GM12878 (cell line): ENCODE data around the gene CCNC.

ENCODE experiments used
- ASH2L ChIP-seq: fragments of 300-600, 200-600 bp; sonication (generic); IDR thresholded peaks from 2 replicates; pipeline ENCODE4 v1.6.1; 2017; ENCODE audit warnings: low read depth, mild to moderate bottlenecking, borderline replicate concordance
- CHD2 ChIP-seq: IDR thresholded peaks from 2 replicates; pipeline ENCODE4 v1.6.1; 2011; ENCODE audit warnings: low read depth, low read length, improper control_type of control experiment, borderline replicate concordance
- EP300 ChIP-seq, 2 experiments: fragments of 150-350 bp in 1 of 2; IDR thresholded peaks; 2 replicates each; pipeline ENCODE4 v1.6.1; 2011 to 2012; ENCODE audit warnings: low read depth in 2 of 2, low read length in 2 of 2, borderline replicate concordance in 1 of 2, improper control_type of control experiment in 1 of 2, inconsistent platforms in 1 of 2; ENCODE audit not compliant: control insufficient read depth in 1 of 2
- GABPA ChIP-seq: IDR thresholded peaks from 2 replicates; pipeline ENCODE4 v1.6.1; 2014; ENCODE audit warnings: antibody characterized with exemption, low read depth, mild to moderate bottlenecking, inconsistent platforms
- POLR2A ChIP-seq: IDR thresholded peaks from 2 replicates; pipeline ENCODE4 v1.6.1; 2011; ENCODE audit warnings: low read depth, mild to moderate bottlenecking, low read length
- TCF12 ChIP-seq: IDR thresholded peaks from 2 replicates; pipeline ENCODE4 v1.6.1; 2011; ENCODE audit warnings: low read depth, mild to moderate bottlenecking, low read length
- ZNF274 ChIP-seq: IDR thresholded peaks from one replicate; pipeline ENCODE4 v1.8.0; 2011; ENCODE audit not compliant: insufficient read length, insufficient read depth
- TF ChIP-seq, protein P1 (sequence below), 3 experiments: IDR thresholded peaks in 2 of 3; conservative IDR thresholded peaks in 1 of 3; 2 replicates each; pipeline ENCODE4 v1.5.1; 2011; ENCODE audit warnings: low read depth in 3 of 3, low read length in 3 of 3, mild to moderate bottlenecking in 3 of 3, control low read depth in 2 of 3, moderate library complexity in 2 of 3, inconsistent platforms in 1 of 3, mixed read lengths in 1 of 3; ENCODE audit not compliant: control insufficient read depth in 2 of 3, insufficient read depth in 1 of 3; ENCODE audit errors: extremely low read depth in 1 of 3
- TF ChIP-seq, protein P2 (sequence below): fragments of 450-650 bp; formaldehyde crosslinking; IDR thresholded peaks from 2 replicates; pipeline ENCODE4 v1.4.0; 2022; ENCODE audit warnings: mild to moderate bottlenecking, moderate library complexity
- TF ChIP-seq, protein P3 (sequence below): fragments of 450-650 bp; IDR thresholded peaks from 2 replicates; pipeline ENCODE4 v1.6.1; 2017; ENCODE audit warnings: mild to moderate bottlenecking, moderate library complexity

DNA sequence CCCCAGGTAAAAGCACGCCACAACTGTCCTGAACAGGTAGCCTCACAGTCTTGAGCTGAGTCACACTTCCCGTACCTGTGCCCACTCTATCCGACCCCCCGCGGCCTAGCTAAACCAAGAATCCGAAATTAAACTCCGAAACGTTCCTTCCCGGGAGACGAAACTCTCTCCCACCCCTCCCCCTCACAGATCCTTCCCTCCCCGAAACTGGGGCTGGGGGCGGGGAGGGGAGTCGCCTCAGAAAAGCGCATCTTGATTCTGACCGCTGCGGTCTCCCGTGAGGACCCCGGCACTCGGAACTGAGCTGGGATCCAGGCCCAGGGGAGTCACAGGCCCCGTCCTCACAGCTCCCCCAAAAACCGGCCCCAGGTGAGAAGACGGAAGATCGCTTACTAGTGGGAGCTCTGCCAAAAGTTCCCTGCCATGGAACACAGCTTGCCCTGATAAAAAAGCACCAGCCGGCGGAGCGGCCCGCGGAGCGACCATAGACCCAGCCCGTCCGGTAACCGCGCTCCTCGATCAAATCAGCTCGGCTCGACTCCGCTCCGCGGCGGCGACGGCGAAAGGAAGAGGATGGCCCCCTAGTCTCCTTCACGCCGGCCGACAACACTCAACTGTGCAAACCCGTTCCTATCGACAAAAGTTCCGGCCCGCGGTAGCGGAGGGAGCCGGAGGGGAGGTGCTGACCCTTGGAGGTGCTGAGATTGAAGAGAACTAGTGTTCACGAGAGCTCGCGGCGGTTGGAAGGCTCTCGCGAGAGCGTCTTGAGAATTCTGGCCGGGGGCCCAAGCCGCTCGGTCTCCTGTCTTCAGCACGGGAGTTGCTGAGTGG lies at the start of gene CCNC:
- TF ChIP-seq POLR2A (peak; percentile 96), ASH2L (peak; percentile 64; the same call in 1 of the 2 replicates), CHD2 (peak; percentile 98), EP300 (IDR thresholded peaks at IDR 0.05; ENCODE audit: borderline replicate concordance in 1 of 2, control insufficient read depth in 1 of 2, low read depth in 2 of 2, low read length in 2 of 2) (no peak), GABPA (peak; percentile 97), ZNF274 (no peak), TCF12 (peak; percentile 66)
- TF ChIP-seq, protein P1, sequence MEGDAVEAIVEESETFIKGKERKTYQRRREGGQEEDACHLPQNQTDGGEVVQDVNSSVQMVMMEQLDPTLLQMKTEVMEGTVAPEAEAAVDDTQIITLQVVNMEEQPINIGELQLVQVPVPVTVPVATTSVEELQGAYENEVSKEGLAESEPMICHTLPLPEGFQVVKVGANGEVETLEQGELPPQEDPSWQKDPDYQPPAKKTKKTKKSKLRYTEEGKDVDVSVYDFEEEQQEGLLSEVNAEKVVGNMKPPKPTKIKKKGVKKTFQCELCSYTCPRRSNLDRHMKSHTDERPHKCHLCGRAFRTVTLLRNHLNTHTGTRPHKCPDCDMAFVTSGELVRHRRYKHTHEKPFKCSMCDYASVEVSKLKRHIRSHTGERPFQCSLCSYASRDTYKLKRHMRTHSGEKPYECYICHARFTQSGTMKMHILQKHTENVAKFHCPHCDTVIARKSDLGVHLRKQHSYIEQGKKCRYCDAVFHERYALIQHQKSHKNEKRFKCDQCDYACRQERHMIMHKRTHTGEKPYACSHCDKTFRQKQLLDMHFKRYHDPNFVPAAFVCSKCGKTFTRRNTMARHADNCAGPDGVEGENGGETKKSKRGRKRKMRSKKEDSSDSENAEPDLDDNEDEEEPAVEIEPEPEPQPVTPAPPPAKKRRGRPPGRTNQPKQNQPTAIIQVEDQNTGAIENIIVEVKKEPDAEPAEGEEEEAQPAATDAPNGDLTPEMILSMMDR (IDR thresholded peaks at IDR 0.05 in 2 of 3, conservative IDR thresholded peaks at IDR 0.05 in 1 of 3; ENCODE audit: control insufficient read depth in 2 of 3, extremely low read depth in 1 of 3, insufficient read depth in 1 of 3, low read depth in 3 of 3, low read length in 3 of 3), result no peak
- TF ChIP-seq, protein P2, sequence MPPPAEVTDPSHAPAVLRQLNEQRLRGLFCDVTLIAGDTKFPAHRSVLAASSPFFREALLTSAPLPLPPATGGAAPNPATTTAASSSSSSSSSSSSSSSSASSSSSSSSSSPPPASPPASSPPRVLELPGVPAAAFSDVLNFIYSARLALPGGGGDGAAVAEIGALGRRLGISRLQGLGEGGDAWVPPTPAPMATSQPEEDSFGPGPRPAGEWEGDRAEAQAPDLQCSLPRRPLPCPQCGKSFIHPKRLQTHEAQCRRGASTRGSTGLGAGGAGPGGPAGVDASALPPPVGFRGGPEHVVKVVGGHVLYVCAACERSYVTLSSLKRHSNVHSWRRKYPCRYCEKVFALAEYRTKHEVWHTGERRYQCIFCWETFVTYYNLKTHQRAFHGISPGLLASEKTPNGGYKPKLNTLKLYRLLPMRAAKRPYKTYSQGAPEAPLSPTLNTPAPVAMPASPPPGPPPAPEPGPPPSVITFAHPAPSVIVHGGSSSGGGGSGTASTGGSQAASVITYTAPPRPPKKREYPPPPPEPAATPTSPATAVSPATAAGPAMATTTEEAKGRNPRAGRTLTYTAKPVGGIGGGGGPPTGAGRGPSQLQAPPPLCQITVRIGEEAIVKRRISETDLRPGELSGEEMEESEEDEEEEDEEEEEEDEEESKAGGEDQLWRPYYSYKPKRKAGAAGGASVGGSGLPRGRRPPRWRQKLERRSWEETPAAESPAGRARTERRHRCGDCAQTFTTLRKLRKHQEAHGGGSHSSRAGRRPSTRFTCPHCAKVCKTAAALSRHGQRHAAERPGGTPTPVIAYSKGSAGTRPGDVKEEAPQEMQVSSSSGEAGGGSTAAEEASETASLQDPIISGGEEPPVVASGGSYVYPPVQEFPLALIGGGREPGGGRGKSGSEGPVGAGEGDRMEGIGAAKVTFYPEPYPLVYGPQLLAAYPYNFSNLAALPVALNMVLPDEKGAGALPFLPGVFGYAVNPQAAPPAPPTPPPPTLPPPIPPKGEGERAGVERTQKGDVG (CRISPR knock-in tag), result no peak
- TF ChIP-seq, protein P3, sequence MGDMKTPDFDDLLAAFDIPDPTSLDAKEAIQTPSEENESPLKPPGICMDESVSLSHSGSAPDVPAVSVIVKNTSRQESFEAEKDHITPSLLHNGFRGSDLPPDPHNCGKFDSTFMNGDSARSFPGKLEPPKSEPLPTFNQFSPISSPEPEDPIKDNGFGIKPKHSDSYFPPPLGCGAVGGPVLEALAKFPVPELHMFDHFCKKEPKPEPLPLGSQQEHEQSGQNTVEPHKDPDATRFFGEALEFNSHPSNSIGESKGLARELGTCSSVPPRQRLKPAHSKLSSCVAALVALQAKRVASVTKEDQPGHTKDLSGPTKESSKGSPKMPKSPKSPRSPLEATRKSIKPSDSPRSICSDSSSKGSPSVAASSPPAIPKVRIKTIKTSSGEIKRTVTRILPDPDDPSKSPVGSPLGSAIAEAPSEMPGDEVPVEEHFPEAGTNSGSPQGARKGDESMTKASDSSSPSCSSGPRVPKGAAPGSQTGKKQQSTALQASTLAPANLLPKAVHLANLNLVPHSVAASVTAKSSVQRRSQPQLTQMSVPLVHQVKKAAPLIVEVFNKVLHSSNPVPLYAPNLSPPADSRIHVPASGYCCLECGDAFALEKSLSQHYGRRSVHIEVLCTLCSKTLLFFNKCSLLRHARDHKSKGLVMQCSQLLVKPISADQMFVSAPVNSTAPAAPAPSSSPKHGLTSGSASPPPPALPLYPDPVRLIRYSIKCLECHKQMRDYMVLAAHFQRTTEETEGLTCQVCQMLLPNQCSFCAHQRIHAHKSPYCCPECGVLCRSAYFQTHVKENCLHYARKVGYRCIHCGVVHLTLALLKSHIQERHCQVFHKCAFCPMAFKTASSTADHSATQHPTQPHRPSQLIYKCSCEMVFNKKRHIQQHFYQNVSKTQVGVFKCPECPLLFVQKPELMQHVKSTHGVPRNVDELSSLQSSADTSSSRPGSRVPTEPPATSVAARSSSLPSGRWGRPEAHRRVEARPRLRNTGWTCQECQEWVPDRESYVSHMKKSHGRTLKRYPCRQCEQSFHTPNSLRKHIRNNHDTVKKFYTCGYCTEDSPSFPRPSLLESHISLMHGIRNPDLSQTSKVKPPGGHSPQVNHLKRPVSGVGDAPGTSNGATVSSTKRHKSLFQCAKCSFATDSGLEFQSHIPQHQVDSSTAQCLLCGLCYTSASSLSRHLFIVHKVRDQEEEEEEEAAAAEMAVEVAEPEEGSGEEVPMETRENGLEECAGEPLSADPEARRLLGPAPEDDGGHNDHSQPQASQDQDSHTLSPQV, result no peak
